T-helper 17 cell (primary cell): Measurements from ENCODE around the gene C1orf87. TPM values are rescaled to one million over a fixed set of nuclear protein-coding genes. Genes with fewer than 3 reads are reported as not detected.

Experiments used
- ATAC-seq: fragments of 150-1000 bp; cut with Tn5 transposase; 2 replicates; pipeline ENCODE4 v1.10.0; 2021; ENCODE audit warnings: mild to moderate bottlenecking, moderate library complexity
- DNase-seq, 3 donors: peaks; one replicate each; pipeline versions ENCODE4 v3.0.0 to v3.0.0-alpha.2; 2020 to 2021
- H3K9me3 ChIP-seq: one replicate; pipeline ENCODE4 v1.7.0; 2013; ENCODE audit warnings: low read length, mild to moderate bottlenecking; ENCODE audit not compliant: control insufficient read depth, poor library complexity, severe bottlenecking
- H3K27ac Mint-ChIP-seq: one replicate; pipeline ENCODE4 v1.8.0; 2022; ENCODE audit warnings: mild to moderate bottlenecking, moderate library complexity, mixed read lengths
- H3K27me3 Mint-ChIP-seq: one replicate; pipeline ENCODE4 v1.8.0; 2022; ENCODE audit warnings: mixed read lengths
- H3K36me3 Mint-ChIP-seq: one replicate; pipeline ENCODE4 v1.8.0; 2022; ENCODE audit warnings: low read depth, mixed read lengths
- H3K4me1 Mint-ChIP-seq: one replicate; pipeline ENCODE4 v1.8.0; 2022; ENCODE audit warnings: mild to moderate bottlenecking, mixed read lengths
- H3K4me3 Mint-ChIP-seq: one replicate; pipeline ENCODE4 v1.8.0; 2022; ENCODE audit warnings: mild to moderate bottlenecking, moderate library complexity, mixed read lengths
- total RNA-seq, 4 donors: library from RNA in 2 of 4; stranded (reverse) in 2 of 4; gene quantifications; one replicate each; pipeline ENCODE4 v1.2.3 and lab custom pipeline; 2022 to 2026

C1orf87 gene, protein sequence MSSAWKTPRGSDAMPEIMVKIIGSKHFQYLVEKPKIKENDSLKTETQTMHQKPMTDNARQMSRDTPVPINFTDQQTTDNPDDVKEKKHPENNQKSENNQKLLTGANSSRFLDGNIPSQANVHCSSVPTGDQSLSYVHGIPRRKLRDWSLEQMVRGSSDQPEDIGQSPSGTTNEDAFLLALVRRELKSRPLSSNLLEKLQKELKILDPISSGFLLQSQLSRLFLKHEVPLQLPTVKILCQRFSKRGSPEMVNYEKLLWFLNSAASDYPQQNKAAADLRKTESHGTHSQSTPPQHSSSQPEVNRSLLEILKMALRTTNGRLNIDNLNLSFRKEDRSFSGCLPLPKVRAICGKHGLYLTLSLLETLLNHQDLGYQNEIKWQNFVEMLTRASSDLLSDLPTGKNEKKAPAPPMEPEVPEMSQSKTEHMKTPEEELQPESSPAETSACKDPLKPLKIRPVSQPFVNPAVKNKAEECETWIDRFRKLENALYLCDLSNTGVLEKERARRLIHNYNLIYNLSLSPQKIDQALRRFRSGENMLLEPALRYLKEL
- total RNA-seq: not detected
- 0 reads per million in 2 donors for total RNA-seq (lab: John Stamatoyannopoulos, UW)

DNA sequence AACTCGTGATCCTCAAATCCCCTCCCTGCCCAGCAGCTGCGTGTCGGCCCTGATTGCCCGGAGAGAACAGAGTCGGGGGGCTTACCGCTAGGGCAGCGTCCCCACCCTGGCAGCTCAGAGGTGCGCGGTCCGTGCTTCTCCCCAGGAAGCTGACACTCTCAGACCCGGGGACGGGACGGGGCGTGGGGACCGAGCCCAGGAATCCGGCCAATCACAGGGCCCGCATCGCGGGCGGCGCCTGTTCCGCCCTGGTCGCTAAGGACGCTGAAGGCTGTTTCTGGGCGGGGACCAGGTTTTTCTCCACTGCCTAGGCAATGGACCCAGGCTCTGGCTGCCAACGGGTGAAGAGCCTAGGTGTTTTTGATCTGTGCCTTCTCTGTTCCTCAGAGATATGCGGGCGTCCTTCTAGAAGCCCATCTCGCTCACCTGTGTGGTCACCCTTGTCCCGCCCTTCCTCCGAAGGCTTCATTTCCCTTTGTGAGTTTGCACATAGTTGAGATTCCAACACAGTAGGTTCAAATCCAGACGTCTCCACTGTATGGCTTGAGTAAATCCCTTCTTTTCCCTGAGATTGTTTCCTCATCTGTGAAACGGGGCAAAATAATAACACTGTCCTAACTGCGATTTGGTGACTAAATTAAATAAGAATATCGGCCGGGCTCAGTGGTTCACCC, at the start of gene C1orf87:
Gene C1orf87 (minus strand): TSS at position 166 of the 674 bp plus-strand sequence. CDS start 1,127 bp downstream, outside the sequence.
- H3K27ac Mint-ChIP-seq: no peak within 1 kb of the TSS
- H3K4me3 Mint-ChIP-seq: no peak within 1 kb of the TSS
- H3K9me3 ChIP-seq: no peaks in the 10 kb centered on the region
- H3K4me1 Mint-ChIP-seq: peaks cover 2% of the 10 kb centered on the region
- DNase-seq (no peak), ATAC-seq (no peak)
- peaks cover 56% of the 10 kb centered on the region for H3K27me3 Mint-ChIP-seq
- peaks cover 2% of the 10 kb centered on the region for H3K36me3 Mint-ChIP-seq

DNA sequence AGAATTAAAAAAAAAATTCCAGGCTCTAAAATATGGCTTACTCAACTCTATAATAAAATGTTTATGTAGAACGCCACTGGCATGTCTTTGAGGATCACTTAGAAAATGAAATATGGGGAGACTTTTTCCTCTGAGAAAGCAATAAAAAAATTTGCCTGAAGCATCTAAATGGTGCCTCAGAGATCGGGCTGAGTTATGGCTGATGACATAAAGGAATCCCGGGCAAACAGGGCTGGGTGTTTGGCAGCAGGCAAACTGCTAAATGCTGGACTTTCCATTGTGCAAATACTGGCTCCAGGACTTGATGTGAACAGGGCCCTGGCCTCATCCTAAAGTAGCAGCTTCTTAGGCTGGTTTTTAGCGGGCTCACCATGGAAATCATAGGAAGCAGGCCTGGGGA, 44.5 kb upstream of the C1orf87 start:
- H3K36me3 Mint-ChIP-seq: no peaks in the 10 kb centered on the region
- no peak overlapping the region for H3K4me3 Mint-ChIP-seq
- peaks cover 12% of the 10 kb centered on the region for H3K27me3 Mint-ChIP-seq
- H3K4me1 Mint-ChIP-seq: no peaks in the 10 kb centered on the region
- ATAC-seq (no peak), DNase-seq (no peak)
- H3K9me3 ChIP-seq: no peaks in the 10 kb centered on the region
- H3K27ac Mint-ChIP-seq: no peak overlapping the region

DNA sequence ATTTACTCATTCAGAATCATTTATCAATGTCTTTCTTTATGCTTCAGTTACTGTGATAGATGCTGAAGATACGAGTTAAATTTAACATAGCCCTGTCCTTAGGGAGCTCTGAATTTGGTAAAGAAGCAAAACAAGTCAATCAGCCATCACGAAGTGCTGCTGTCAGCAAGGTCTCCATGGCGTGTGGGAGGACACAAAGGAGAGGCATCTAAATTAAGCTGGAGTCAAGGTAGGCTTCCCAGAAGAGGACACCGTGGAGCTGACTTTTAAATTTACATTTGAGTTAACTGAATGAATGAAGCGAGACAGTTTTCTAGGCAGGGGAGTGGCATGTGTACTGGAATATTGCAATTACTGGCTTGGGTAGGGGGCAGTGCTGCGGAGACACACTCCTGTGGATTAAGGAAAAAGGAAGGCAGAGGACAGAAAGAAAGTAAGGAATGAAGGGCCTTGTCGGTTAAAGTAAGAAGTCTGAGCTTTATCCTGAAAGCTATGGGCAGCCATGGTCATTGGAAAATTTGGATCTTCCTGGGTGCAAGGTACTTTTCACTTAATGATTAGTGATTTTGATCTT, 41.3 kb upstream of the C1orf87 start:
- Mint-ChIP-seq H3K4me1 (no peaks in the 10 kb centered on the region), H3K4me3 (no peak overlapping the region), H3K27ac (no peak overlapping the region), H3K36me3 (no peaks in the 10 kb centered on the region), H3K27me3 (peaks cover 17% of the 10 kb centered on the region)
- DNase-seq (no peak), ATAC-seq (no peak)
- H3K9me3 ChIP-seq: no peaks in the 10 kb centered on the region

DNA sequence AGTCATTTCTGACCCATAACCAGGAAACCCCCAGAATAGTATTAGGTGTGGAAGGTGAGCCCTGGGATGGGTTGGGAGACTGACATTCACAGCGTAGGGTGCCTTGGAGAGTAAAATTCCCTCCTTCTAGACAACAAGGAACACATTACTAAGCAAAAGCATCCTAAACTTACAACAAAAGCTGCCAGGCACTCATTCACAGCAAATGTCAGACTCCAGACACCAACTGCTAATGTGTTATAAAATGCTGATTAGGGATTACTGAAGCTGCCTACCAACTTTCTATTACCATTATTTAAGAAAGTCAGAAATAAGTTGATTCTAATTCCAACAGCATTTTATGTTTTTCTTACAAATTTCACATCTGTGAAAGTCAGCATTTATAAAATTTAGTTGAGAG, 40.0 kb upstream of the C1orf87 start:
- Mint-ChIP-seq H3K27me3 (peaks cover 12% of the 10 kb centered on the region), H3K4me3 (no peak overlapping the region), H3K36me3 (no peaks in the 10 kb centered on the region), H3K27ac (no peak overlapping the region), H3K4me1 (no peaks in the 10 kb centered on the region)
- H3K9me3 ChIP-seq: no peaks in the 10 kb centered on the region
- DNase-seq: no peak
- ATAC-seq: no peak

DNA sequence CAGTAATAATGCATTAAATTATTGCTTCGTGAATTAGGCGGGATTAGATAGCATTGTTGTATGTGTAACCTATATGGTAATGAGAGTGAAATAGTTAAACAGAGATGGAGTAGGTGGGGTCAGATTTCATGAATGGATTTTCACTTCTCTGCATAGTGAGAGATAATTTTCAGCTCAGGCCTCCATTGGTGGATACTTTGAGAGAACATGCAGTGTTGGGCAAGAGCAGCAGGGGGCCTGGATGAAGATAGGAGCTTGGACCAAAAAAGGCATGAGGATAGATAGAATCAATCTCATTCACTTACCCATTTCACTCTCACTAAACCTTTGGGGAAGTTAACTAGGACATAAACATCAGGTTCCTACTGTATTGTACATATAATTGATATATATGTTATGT, 39.5 kb upstream of the C1orf87 start:
- ATAC-seq: no peak
- Mint-ChIP-seq H3K36me3 (no peaks in the 10 kb centered on the region), H3K27me3 (peaks cover 12% of the 10 kb centered on the region), H3K27ac (no peak overlapping the region), H3K4me1 (no peaks in the 10 kb centered on the region), H3K4me3 (no peak overlapping the region)
- no peak for DNase-seq
- H3K9me3 ChIP-seq: no peaks in the 10 kb centered on the region

DNA sequence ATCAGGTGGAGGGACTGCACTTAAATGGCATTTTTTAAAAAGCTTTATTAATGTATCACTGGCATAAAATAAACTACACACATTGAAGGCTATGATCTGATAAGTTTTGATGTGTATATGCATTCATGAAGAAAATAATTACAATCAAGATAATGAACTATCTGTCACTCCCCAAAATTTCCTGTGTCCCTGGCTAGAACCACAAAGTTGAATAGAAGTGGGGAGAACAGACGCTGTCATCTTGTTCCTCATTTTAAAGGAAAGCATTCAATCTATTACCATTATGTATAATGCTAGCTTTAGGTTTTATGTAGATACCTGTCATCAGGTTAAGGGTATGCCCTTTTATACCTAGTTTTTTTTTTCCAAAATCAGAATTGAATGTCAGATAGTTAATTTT, 38.1 kb upstream of the C1orf87 start:
- H3K27ac Mint-ChIP-seq: no peak overlapping the region
- DNase-seq: no peak

DNA sequence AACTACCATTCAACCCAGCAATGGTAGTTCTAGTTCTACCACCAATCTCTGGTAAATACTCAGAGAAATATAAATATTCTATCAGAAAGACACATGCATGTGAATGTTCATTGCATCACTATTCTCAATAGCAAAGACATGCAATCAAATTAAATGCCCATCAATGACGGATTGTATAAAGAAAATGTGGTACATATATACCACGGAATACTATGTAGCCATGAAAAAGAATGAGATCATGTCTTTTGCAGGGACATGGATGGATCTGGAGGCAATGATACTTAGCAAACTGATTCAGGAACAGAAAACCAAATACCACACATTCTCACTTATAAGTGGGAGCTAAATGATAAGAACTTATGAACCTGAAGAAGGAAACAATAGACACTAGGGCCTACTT, 37.5 kb upstream of the C1orf87 start:
- no peaks in the 10 kb centered on the region for H3K36me3 Mint-ChIP-seq

More for the DNA sequence above, 38.1 kb upstream of the C1orf87 start:
- H3K4me3 Mint-ChIP-seq: no peak overlapping the region
- no peaks in the 10 kb centered on the region for H3K36me3 Mint-ChIP-seq
- ATAC-seq: no peak
- H3K9me3 ChIP-seq: no peaks in the 10 kb centered on the region
- peaks cover 12% of the 10 kb centered on the region for H3K27me3 Mint-ChIP-seq
- no peaks in the 10 kb centered on the region for H3K4me1 Mint-ChIP-seq

DNA sequence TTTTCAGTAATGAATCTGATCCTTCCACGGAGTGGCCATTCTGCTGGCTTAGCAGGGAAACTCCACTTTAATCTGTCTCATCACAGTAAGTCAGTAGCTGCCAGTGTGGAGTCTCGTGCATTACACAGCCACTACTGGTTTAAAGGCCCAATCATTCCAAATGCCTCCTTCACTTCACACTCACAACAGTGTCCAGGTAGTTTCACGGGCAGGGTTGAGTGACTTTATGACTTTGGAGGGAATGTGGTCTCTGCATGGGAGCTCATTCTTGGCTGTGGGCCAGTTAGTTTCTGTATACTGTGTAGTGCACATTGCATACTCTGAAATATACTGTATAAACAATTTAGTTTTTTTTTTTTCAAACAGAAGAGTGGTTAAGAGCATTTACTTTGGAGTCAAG, 34.6 kb upstream of the C1orf87 start:
- no peaks in the 10 kb centered on the region for H3K9me3 ChIP-seq
- ATAC-seq (no peak), DNase-seq (no peak)
- Mint-ChIP-seq H3K4me3 (no peak overlapping the region), H3K4me1 (no peaks in the 10 kb centered on the region), H3K27me3 (peaks cover 24% of the 10 kb centered on the region), H3K36me3 (no peaks in the 10 kb centered on the region), H3K27ac (no peak overlapping the region)

More for the DNA sequence above, 37.5 kb upstream of the C1orf87 start:
- Mint-ChIP-seq H3K27ac (no peak overlapping the region), H3K4me1 (no peaks in the 10 kb centered on the region), H3K27me3 (peaks cover 18% of the 10 kb centered on the region), H3K4me3 (no peak overlapping the region)
- ATAC-seq (no peak), DNase-seq (no peak)
- H3K9me3 ChIP-seq: no peaks in the 10 kb centered on the region

DNA sequence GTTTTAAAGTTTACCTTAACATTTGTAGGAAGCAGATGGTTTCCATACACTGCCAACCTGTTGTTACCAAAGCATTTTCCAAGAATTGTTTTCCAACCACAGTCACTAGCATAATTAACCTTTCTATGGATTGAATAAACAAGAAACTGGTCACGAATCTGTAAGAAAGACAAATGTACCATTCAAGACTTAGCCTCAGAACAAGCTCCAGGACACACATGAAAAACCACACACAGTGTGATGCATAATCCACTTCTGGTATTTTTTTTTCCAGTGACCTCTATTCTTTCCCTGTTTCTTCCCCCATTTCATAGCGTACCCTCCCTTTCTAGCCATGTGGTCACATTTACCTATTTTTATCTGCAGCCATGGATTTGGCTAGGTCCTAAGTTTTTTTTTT, 29.6 kb upstream of the C1orf87 start:
- ATAC-seq (no peak), DNase-seq (no peak)
- H3K27me3 Mint-ChIP-seq: peaks cover 30% of the 10 kb centered on the region
- no peaks in the 10 kb centered on the region for H3K9me3 ChIP-seq
- no peak overlapping the region for H3K4me3 Mint-ChIP-seq
- no peaks in the 10 kb centered on the region for H3K36me3 Mint-ChIP-seq
- no peak overlapping the region for H3K27ac Mint-ChIP-seq
- H3K4me1 Mint-ChIP-seq: no peaks in the 10 kb centered on the region

DNA sequence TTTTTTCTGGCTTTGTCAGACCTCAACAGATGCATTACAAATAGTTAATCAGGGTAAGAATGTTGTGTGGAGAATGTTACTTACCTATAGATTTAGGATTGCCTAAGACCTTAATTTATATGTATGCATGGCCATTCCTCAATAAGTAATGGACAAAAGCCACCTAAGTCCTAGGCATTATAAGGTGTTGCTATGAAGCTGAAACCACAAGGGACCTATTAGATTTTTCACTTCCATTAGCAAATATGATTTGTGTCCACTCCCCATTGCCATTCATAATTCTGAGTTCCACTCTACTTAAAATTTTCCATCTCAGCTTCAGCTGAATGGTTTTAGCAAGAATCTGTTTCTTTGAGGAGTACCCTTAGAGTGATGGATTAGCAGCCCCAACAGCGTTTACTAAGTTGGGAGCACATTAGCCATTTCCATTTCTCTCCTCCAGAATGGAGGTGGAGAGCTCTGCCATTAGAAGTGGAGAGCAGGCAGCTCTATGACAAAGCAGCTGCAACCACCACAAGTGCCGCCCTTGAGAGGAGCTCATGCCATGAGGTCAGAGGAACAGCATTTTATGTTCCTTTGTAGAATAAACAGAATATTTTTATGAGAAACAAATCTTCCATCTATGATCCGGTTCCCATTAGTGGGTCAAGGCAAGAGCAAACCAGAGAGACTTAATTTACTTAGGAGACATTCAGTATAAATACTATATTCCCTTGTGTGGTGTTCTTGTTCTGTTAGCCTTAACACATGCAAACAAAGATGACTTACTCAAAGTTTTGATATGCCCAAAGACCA, 28.9 kb upstream of the C1orf87 start:
- Mint-ChIP-seq H3K36me3 (no peaks in the 10 kb centered on the region), H3K4me1 (no peaks in the 10 kb centered on the region), H3K27ac (no peak overlapping the region), H3K4me3 (no peak overlapping the region), H3K27me3 (peaks cover 33% of the 10 kb centered on the region)
- no peak for DNase-seq
- ATAC-seq: no peak
- no peaks in the 10 kb centered on the region for H3K9me3 ChIP-seq

DNA sequence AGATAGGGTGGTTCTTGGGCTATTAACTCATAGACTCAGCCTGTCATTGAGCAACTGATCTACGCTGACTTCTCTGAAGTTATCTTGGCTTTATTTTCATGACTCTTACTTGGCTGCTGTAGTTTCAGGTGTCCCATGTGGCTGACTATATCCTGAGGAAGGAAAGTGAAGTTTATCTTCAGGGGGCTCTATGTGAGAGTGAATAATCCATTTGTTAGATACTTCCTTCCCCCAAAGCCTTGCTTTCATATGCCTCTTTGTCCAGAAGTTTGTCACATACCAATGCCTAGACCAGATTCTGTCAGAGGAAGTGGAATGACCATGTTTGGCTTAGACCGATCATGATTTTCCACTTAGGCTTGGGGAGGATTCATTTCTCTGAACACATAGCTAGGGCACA, 27.9 kb upstream of the C1orf87 start:
- no peak overlapping the region for H3K27ac Mint-ChIP-seq
- ATAC-seq (no peak), DNase-seq (no peak)
- H3K4me1 Mint-ChIP-seq: no peaks in the 10 kb centered on the region
- no peaks in the 10 kb centered on the region for H3K9me3 ChIP-seq
- H3K4me3 Mint-ChIP-seq: no peak overlapping the region
- peaks cover 30% of the 10 kb centered on the region for H3K27me3 Mint-ChIP-seq
- no peaks in the 10 kb centered on the region for H3K36me3 Mint-ChIP-seq

DNA sequence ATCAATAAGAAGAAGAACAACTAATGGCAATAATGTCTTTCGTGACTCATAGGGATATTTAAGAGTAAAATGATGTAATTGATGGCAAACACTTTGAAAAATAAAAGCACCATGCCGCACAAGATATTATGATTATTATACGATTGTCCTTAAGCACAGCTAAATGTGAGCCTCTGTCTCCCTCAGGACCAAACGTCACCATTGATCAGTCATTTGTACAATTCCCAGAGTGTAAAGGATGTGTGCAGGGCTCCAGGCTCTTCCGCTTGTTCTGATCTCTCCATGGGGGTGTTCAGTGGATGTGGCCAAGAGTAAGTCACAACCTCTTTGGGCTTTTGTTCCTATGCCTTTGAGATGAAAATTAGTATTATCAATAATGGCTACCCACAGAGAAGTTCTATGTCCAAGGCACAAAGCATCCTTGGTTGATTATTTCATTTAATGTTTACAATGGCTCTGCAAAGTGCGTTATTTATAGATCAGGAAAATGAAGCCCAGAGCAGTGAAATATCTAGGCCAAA, 17.7 kb upstream of the C1orf87 start:
- no peaks in the 10 kb centered on the region for H3K36me3 Mint-ChIP-seq
- DNase-seq: no peak
- ATAC-seq: no peak
- no peaks in the 10 kb centered on the region for H3K9me3 ChIP-seq
- peaks cover 5% of the 10 kb centered on the region for H3K27me3 Mint-ChIP-seq
- H3K4me1 Mint-ChIP-seq: no peaks in the 10 kb centered on the region
- H3K4me3 Mint-ChIP-seq: no peak overlapping the region
- H3K27ac Mint-ChIP-seq: no peak overlapping the region
